GM12872 (cell line): Measurements from ENCODE around the gene SLC17A2.

Experiments used
- TF ChIP-seq, protein P1 (sequence below): IDR thresholded peaks from 3 replicates; pipeline ENCODE4 v1.5.1; 2011; ENCODE audit warnings: low read depth, mild to moderate bottlenecking, low read length, moderate library complexity; ENCODE audit not compliant: insufficient read depth

Gene SLC17A2, protein sequence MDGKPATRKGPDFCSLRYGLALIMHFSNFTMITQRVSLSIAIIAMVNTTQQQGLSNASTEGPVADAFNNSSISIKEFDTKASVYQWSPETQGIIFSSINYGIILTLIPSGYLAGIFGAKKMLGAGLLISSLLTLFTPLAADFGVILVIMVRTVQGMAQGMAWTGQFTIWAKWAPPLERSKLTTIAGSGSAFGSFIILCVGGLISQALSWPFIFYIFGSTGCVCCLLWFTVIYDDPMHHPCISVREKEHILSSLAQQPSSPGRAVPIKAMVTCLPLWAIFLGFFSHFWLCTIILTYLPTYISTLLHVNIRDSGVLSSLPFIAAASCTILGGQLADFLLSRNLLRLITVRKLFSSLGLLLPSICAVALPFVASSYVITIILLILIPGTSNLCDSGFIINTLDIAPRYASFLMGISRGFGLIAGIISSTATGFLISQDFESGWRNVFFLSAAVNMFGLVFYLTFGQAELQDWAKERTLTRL

GRCh38 chr6:25930532-25931410 lies at the start of gene SLC17A2:
SLC17A2 (minus strand) TSS chr6:25930691; CDS start chr6:25925796, 4,895 bp downstream.
- TF ChIP-seq, protein P1, sequence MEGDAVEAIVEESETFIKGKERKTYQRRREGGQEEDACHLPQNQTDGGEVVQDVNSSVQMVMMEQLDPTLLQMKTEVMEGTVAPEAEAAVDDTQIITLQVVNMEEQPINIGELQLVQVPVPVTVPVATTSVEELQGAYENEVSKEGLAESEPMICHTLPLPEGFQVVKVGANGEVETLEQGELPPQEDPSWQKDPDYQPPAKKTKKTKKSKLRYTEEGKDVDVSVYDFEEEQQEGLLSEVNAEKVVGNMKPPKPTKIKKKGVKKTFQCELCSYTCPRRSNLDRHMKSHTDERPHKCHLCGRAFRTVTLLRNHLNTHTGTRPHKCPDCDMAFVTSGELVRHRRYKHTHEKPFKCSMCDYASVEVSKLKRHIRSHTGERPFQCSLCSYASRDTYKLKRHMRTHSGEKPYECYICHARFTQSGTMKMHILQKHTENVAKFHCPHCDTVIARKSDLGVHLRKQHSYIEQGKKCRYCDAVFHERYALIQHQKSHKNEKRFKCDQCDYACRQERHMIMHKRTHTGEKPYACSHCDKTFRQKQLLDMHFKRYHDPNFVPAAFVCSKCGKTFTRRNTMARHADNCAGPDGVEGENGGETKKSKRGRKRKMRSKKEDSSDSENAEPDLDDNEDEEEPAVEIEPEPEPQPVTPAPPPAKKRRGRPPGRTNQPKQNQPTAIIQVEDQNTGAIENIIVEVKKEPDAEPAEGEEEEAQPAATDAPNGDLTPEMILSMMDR, result no peak

DNA sequence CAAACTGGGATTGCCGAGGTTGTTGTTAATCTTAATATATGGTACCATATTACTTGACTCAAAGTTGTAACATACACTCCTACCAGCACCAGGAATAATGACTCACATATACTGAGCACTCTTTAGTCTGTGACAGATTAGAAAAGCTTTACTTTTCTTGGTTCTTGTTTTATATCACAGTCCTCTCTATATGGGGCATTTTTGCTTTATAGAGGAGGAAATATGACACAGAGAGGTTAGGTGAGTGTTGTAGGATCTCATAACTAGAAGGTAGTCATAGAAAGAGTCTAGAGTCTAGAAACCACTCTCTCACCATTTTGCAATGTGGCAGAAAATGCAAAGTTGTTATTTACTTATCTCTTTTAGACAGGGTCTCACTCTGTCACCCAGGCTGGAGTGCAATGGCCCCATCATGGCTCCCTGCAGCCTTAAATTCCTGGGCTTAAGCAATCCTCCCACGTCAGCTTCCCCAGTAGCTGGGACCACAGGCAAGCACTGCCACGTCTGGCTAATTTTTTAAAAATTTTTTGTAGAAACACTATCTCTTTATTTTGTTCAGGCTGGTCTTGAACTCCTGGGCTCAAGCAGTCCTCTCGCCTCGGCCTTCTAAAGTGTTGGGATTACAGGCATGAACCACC lies 45.6 kb upstream of the SLC17A2 start:
- TF ChIP-seq, protein P1, result no peak

DNA sequence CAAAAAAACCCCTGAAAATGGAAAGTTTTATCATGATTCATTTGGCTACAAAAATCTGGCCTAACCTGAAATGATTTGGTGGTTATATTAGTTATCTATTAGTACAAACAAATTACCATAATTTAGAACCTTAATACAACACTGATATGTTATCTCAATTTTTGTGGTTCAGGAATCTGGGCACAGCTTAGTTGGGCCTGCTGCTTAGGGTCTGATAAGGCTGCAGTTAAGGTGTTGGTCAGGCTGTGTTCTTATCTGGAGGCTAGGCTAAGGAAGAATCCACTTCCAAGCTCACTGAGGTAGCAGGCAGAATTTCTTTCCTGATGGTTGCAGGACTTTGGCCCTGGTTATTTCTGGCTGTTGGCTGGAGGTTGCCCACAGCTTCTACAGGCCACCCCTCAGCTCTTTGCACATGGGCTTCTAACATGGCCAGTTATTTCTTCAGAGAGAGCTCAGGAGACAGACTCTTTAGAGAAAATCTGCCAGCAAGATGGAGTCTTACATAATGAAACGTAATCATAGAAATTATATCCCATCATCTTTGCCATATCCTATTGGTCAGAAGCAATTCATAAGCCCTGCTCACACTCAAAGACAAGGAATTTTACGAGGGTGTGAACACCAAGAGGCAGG lies 43.5 kb upstream of the SLC17A2 start:
- TF ChIP-seq, protein P1, result no peak

DNA sequence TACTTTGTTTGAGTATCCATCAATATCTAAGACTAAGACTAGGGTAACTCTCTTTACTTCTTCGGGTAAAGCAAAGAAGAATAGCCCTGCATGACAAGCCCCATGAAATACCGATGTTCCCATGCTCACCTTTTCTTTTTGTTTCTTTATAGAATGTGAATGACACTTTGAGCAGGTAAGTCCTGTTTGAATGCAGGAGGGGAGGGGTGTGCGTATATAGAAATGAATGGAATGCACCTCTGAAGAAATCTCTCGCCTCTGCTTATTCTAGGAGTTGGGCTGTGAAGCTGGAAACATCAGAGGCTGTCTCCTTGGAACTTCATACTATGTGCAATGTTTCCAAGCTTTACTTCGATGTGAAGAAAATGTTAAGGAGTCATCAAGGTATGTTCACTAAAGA lies 42.4 kb upstream of the SLC17A2 start:
- TF ChIP-seq, protein P1, result no peak

DNA sequence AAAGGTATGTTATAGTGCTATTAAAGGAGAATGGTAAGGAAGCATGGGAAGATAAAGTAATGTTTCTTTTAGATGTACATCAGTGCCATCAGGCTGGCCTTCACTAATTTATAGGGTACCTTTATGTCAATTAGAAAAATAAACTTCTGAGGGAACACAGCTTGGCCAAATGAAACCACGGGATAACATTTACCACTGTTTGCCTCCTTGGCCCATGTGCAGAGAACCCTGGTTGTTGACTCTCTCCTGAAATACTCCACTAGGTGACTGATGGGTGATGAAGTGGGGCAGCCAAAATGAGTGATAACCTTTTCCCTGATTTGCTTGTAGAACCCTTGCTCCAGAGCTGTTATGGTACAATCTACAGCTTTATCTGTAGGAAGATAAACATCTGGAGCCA lies 41.6 kb upstream of the SLC17A2 start:
- TF ChIP-seq, protein P1, result no peak

- TF ChIP-seq, protein P1, result no peak
Observed at GRCh38 chr6:25971187-25971821, 40.8 kb upstream of the SLC17A2 start.
